DOHH2 (cell line): ENCODE data around the gene ZBTB16.

Experiments
- CTCF ChIP-seq: fragments of 200-600 bp; sonication (generic); IDR thresholded peaks from one replicate; pipeline ENCODE4 v1.5.1; 2014; ENCODE audit warnings: antibody characterized with exemption, mild to moderate bottlenecking, low read depth, low read length; ENCODE audit not compliant: poor library complexity, severe bottlenecking
- EZH2phosphoT487 ChIP-seq: fragments of 200-600 bp; sonication (generic); IDR thresholded peaks from 2 replicates; pipeline ENCODE4 v1.6.1; 2017; ENCODE audit warnings: borderline replicate concordance, mild to moderate bottlenecking, antibody characterized with exemption, low read length, moderate library complexity, mixed read lengths

- TF ChIP-seq CTCF (no peak), EZH2phosphoT487 (no peak)
Measured at GRCh38 chr11:114162719-114163123, 103.2 kb downstream of the ZBTB16 start.
